Testis (tissue), 3 donors: ENCODE results near the gene TNNC2. TPM values are rescaled to one million over a fixed set of nuclear protein-coding genes. Genes with fewer than 3 reads are reported as not detected.

Source experiments
- DNase-seq: peaks from one replicate; pipeline ENCODE4 v3.0.0-alpha.2; 2019
- H3K27ac ChIP-seq, 2 donors: fragments of 200-600 bp; sonication (generic); one replicate each; pipeline ENCODE4 v1.5.1; 2019
- H3K27me3 ChIP-seq: fragments of 200-600 bp; sonication (generic); one replicate; pipeline ENCODE4 v1.5.1; 2019
- H3K36me3 ChIP-seq: fragments of 200-600 bp; sonication (generic); one replicate; pipeline ENCODE4 v1.5.1; 2017; ENCODE audit warnings: low read depth; ENCODE audit errors: missing control alignments
- H3K4me1 ChIP-seq: fragments of 200-600 bp; sonication (generic); one replicate; pipeline ENCODE4 v1.5.1; 2019
- H3K4me3 ChIP-seq, 2 donors: fragments of 200-600 bp; sonication (generic); one replicate each; pipeline ENCODE4 v1.5.1; 2017 to 2019
- H3K9me3 ChIP-seq: fragments of 200-600 bp; sonication (generic); one replicate; pipeline ENCODE4 v1.5.1; 2017
- POLR2A ChIP-seq: fragments of 450-650 bp; IDR thresholded peaks from one replicate; pipeline ENCODE4 v1.6.1; 2017; ENCODE audit warnings: antibody characterized with exemption, mild to moderate bottlenecking, moderate library complexity
- WGBS, 2 donors: methylation state at CpG; one replicate each; pipeline ENCODE4 v1.1.5; 2018; 5-methylcytosine and 5-hydroxymethylcytosine counted together
- intact Hi-C: fragments of 100-400 bp; cut with DNase I; formaldehyde crosslinking; loops from one replicate; pipeline ENCODE4 v1.15.1; 2023; ENCODE audit warnings: low total_unique reads
- polyA plus RNA-seq: library from polyadenylated mRNA; stranded (reverse); fragments of 350-450 nt; fragmentation: Illumina TruSeq; extraction: RNeasy Lipid Tissue Mini Kit (QIAGEN cat#74804); gene quantifications from one replicate; pipeline ENCODE4 v1.2.3, GENCODE V29; 2014; ENCODE audit warnings: low read depth, low replicate concordance; ENCODE audit not compliant: insufficient read depth
- total RNA-seq, 2 donors: library from RNA; depleted of rRNA; stranded (reverse); fragments of >200 nt; gene quantifications; one replicate each; pipeline ENCODE4 v1.2.3, GENCODE V29; 2016
- TF ChIP-seq, protein P1 (sequence below), 3 experiments: fragments of 450-650 bp in 2 of 3; fragments of 200-600 bp in 1 of 3; sonication (generic) in 1 of 3; IDR thresholded peaks; one replicate each; pipeline ENCODE4 v1.5.1; 2016 to 2019; ENCODE audit warnings: antibody characterized with exemption in 3 of 3, mild to moderate bottlenecking in 2 of 3, moderate library complexity in 1 of 3

Gene TNNC2
- total and polyA plus RNA-seq, 3 donors from 2014 or later = 4.6 to 12.1 (median 6.5) TPM

GRCh38 chr20:45850238-45850637, 23.1 kb upstream of the TNNC2 start:
- no peak for DNase-seq
- H3K36me3 ChIP-seq = no peaks in the 10 kb centered on the region
- H3K27me3 ChIP-seq = no peaks in the 10 kb centered on the region
- H3K4me3 ChIP-seq = no peak overlapping the region
- H3K27ac ChIP-seq = no peak overlapping the region
- 85 to 96% methylated on average over 2 of the region's 2 CpGs for WGBS, 2 donors
- TF ChIP-seq, protein P1, sequence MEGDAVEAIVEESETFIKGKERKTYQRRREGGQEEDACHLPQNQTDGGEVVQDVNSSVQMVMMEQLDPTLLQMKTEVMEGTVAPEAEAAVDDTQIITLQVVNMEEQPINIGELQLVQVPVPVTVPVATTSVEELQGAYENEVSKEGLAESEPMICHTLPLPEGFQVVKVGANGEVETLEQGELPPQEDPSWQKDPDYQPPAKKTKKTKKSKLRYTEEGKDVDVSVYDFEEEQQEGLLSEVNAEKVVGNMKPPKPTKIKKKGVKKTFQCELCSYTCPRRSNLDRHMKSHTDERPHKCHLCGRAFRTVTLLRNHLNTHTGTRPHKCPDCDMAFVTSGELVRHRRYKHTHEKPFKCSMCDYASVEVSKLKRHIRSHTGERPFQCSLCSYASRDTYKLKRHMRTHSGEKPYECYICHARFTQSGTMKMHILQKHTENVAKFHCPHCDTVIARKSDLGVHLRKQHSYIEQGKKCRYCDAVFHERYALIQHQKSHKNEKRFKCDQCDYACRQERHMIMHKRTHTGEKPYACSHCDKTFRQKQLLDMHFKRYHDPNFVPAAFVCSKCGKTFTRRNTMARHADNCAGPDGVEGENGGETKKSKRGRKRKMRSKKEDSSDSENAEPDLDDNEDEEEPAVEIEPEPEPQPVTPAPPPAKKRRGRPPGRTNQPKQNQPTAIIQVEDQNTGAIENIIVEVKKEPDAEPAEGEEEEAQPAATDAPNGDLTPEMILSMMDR (IDR thresholded peaks at IDR 0.05) = no peak
- TF ChIP-seq POLR2A = no peak
- peaks cover 15% of the 10 kb centered on the region for H3K4me1 ChIP-seq
- intact Hi-C loops = no loop called here
- H3K9me3 ChIP-seq = no peaks in the 10 kb centered on the region

DNA sequence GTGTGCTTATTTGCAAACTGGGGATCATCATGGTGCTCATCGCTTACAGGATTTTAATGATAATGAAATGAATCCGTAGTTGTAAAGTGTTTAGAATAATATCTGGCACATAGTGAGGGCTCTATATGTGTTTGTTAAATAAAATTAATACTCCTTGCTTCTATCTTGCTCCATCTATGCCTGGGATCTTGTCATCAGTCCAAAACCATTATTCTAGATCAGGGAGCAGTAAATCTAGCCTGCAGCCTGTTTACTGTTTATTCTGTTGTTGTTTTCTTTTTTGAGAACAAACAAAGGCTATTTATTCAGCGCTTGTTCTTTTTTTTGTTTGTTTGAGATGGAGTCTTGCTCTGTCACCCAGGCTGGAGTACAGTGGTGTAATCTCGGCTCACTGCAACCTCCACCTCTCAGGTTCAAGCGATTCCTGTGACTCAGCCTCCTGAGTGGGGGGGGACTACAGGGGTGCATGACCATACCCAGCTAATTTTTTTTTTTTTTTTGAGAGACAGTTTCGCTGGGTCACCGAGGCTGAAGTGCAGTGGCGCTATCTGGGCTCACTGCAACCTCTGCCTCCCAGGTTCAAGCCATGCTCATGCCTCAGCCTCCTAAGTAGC, 22.0 kb upstream of the TNNC2 start:
- no peaks in the 10 kb centered on the region for H3K36me3 ChIP-seq
- WGBS, 2 donors = 93 to 94% methylated on average over 8 of the region's 8 CpGs
- H3K4me1 ChIP-seq = peaks cover 15% of the 10 kb centered on the region
- no peaks in the 10 kb centered on the region for H3K27me3 ChIP-seq
- DNase-seq = no peak
- intact Hi-C loops = no loop called here
- H3K9me3 ChIP-seq = no peaks in the 10 kb centered on the region
- H3K27ac ChIP-seq = no peak overlapping the region
- TF ChIP-seq, protein P1 (IDR thresholded peaks at IDR 0.05) = no peak
- TF ChIP-seq POLR2A = no peak
- H3K4me3 ChIP-seq = no peak overlapping the region

DNA sequence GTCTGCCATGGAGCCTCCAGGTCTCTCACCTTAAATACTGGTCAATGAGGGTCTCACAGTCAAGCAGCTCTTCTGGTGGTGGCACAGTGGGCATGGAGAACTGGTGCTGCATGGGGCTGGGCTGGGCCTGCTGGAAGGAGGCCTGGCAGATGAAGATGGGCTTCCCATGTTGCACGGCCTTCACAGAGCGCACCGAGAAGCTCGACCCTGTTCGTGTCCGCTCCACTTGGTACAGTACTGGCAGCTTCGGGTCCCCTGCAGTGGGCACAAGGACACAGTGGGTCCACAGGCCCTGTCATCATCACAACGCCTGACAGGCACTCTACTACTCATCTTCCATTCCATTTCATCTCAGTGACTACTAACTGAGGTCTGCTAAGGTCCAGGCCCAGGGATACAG, 21.3 kb upstream of the TNNC2 start:
- no peaks in the 10 kb centered on the region for H3K36me3 ChIP-seq
- peaks cover 15% of the 10 kb centered on the region for H3K4me1 ChIP-seq
- 80 to 97% methylated on average over 2 to 8 of the region's 8 CpGs for WGBS, 2 donors
- no peak overlapping the region for H3K4me3 ChIP-seq
- H3K27me3 ChIP-seq = no peaks in the 10 kb centered on the region
- TF ChIP-seq, protein P1 (IDR thresholded peaks at IDR 0.05) = no peak
- TF ChIP-seq POLR2A = no peak
- H3K27ac ChIP-seq = no peak overlapping the region
- intact Hi-C loops = no loop called here
- no peak for DNase-seq
- no peaks in the 10 kb centered on the region for H3K9me3 ChIP-seq

DNA sequence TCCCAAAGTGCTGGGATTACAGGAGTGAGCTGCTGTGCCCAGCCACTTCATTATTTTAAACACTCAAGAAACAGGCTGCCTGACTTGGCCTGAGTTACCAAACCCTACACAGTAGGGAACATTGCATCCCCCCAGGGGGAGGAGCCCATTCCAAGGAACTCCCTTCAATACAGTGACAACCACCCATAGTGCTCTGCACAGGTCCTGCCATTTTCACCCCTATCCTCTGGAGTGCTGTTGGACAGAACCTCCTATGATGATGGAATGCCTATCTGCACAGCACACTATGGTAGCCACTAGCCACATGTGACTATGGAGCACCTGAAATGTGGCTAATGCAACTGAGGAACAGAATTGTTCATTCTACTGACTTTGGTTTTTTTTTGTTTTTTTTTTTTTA, 18.3 kb upstream of the TNNC2 start:
- H3K27ac ChIP-seq = no peak overlapping the region
- no peak for DNase-seq
- H3K9me3 ChIP-seq = no peaks in the 10 kb centered on the region
- no peak overlapping the region for H3K4me3 ChIP-seq
- H3K27me3 ChIP-seq = no peaks in the 10 kb centered on the region
- no peak for TF ChIP-seq POLR2A
- TF ChIP-seq, protein P1 (IDR thresholded peaks at IDR 0.05) = no peak
- intact Hi-C loops = no loop called here
- peaks cover 18% of the 10 kb centered on the region for H3K4me1 ChIP-seq
- H3K36me3 ChIP-seq = no peaks in the 10 kb centered on the region

DNA sequence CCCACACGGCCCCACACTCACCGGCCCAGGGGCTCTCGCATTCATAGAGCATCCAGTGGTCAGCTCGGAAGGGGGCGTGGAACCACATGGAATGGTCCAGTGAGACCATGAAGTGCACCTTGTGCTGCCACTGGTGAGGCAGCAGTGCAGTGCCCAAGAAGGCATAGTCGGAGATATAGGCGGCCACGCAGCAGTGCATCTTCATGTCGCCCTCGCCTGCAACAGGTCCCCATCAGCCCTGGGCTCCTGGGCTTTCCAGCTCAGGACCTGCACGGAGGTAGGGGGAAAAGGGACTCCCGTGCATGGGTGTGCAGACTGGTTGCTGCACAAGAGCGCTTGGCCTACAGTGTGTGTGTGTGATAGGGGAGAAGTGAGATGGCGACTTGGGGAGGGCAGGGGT, 16.4 kb upstream of the TNNC2 start:
- no peaks in the 10 kb centered on the region for H3K36me3 ChIP-seq
- WGBS, 2 donors = 88 to 92% methylated on average over 7 to 14 of the region's 14 CpGs
- intact Hi-C loops = no loop called here
- peak overlapping the region in 1 of 2 donors; percentile 9 for H3K27ac ChIP-seq
- peaks cover 18% of the 10 kb centered on the region for H3K4me1 ChIP-seq
- no peaks in the 10 kb centered on the region for H3K9me3 ChIP-seq
- H3K27me3 ChIP-seq = no peaks in the 10 kb centered on the region
- no peak for DNase-seq
- no peak overlapping the region for H3K4me3 ChIP-seq
- TF ChIP-seq POLR2A = no peak
- TF ChIP-seq, protein P1 (IDR thresholded peaks at IDR 0.05) = no peak
